IgD-negative memory B cell (primary cell): ENCODE measurements around the gene UGT2A1. TPM values are rescaled to one million over a fixed set of nuclear protein-coding genes. Genes with fewer than 3 reads are reported as not detected.
"Not testable (repeated sequence)": the region's sequence is repeated elsewhere in the genome, so short reads cannot be mapped to it uniquely, and the experiment has no call there.

Experiments
- H3K27ac Mint-ChIP-seq, 3 donors: one replicate each; pipeline ENCODE4 v1.8.0; 2020 to 2022; ENCODE audit warnings: mild to moderate bottlenecking in 3 of 3, mixed read lengths in 3 of 3, moderate library complexity in 1 of 3
- H3K27me3 Mint-ChIP-seq: one replicate; pipeline ENCODE4 v1.8.0; 2021; ENCODE audit warnings: mixed read lengths
- H3K36me3 Mint-ChIP-seq: one replicate; pipeline ENCODE4 v1.8.0; 2020; ENCODE audit warnings: mild to moderate bottlenecking, mixed read lengths
- H3K4me1 Mint-ChIP-seq, 3 donors: one replicate each; pipeline ENCODE4 v1.8.0; 2020 to 2022; ENCODE audit warnings: mixed read lengths in 3 of 3, mild to moderate bottlenecking in 1 of 3
- H3K4me3 Mint-ChIP-seq, 4 donors: one replicate each; pipeline ENCODE4 v1.8.0; 2020 to 2022; ENCODE audit warnings: mild to moderate bottlenecking in 4 of 4, mixed read lengths in 4 of 4, moderate library complexity in 3 of 4
- H3K9me3 Mint-ChIP-seq, 3 donors: one replicate each; pipeline ENCODE4 v1.8.0; 2020 to 2021; ENCODE audit warnings: mixed read lengths in 3 of 3, mild to moderate bottlenecking in 1 of 3
- polyA plus RNA-seq: library from polyadenylated mRNA; unstranded; fragments of 300-500 nt; fragmentation: Illumina TruSeq; gene quantifications from one replicate; pipeline ENCODE4 v1.2.3, GENCODE V29; 2021

UGT2A1 gene
- not detected for polyA plus RNA-seq

DNA sequence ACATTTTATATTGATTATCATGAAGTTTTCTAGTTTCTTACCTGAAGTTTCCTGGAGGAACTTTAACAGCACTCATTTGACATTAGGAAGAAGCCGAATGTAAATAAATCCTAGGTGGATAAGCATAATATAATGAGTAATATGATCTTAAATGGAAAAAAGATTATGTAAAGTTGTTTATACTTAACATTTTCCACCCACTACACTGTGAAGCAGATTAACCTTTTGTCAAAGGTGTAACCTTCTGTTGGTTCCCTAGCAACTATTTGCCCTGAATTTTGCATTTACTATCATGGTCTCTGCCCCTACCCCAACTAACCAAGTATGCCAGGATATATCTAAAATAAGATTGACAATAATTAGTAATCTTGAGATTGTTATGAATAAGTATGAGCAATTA, at the start of gene UGT2A1:
Gene UGT2A1, minus strand, starts transcription at position 101 of the 400 bp plus-strand sequence. CDS start 5,603 bp downstream, outside the sequence.
- Mint-ChIP-seq H3K9me3 (peaks cover 0 to 2% (median 0%) of the 10 kb centered on the region in 3 donors), H3K4me1 (no peaks in the 10 kb centered on the region), H3K4me3 (no peak within 1 kb of the TSS), H3K36me3 (no peaks in the 10 kb centered on the region), H3K27me3 (no peaks in the 10 kb centered on the region), H3K27ac (no peak within 1 kb of the TSS)

DNA sequence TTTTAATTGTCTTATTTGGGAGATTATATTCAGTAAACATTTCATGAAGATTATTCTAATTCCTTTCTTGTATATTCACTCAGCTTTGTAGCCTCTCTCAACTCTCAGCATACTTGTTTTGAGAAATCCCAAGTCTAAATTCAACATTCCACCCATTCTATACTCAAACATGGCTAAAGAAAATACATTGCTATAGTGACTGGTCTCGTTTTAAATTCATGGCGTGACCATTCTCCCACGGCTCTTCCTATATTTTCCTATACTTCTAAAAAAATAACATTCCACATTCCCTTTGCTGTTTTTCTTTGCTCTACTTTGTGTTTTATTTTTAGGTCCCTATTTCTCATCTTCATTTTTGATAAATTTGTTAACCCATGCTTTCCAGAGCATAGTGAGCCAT, 49.2 kb upstream of the UGT2A1 start:
- Mint-ChIP-seq H3K4me3 (no peak overlapping the region), H3K9me3 (peaks cover 0 to 3% (median 0%) of the 10 kb centered on the region in 3 donors), H3K36me3 (no peaks in the 10 kb centered on the region), H3K27ac (no peak overlapping the region), H3K27me3 (no peaks in the 10 kb centered on the region), H3K4me1 (no peaks in the 10 kb centered on the region)

DNA sequence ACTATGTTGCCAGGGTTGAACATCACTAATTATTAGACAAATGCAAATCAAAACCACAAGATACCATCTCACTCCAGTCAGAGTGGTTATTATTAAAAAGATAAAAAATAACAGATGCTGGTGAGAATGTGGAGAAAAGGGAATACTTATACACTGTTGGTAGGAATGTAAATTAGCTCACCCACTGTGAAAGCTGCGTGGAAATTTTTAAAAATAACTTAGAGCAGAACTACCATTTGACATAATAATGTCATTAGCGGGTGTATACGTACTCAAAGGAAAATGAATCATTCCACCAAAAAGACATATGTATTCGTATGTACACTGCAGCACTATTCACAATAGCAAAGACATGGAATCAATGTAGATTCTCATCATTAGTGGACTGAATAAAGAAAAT, 48.6 kb upstream of the UGT2A1 start:
- H3K36me3 Mint-ChIP-seq, result no peaks in the 10 kb centered on the region
- no peak overlapping the region for H3K4me3 Mint-ChIP-seq
- H3K27me3 Mint-ChIP-seq, result no peaks in the 10 kb centered on the region
- peaks cover 0 to 3% (median 0%) of the 10 kb centered on the region in 3 donors for H3K9me3 Mint-ChIP-seq
- H3K4me1 Mint-ChIP-seq, result no peaks in the 10 kb centered on the region
- no peak overlapping the region for H3K27ac Mint-ChIP-seq

DNA sequence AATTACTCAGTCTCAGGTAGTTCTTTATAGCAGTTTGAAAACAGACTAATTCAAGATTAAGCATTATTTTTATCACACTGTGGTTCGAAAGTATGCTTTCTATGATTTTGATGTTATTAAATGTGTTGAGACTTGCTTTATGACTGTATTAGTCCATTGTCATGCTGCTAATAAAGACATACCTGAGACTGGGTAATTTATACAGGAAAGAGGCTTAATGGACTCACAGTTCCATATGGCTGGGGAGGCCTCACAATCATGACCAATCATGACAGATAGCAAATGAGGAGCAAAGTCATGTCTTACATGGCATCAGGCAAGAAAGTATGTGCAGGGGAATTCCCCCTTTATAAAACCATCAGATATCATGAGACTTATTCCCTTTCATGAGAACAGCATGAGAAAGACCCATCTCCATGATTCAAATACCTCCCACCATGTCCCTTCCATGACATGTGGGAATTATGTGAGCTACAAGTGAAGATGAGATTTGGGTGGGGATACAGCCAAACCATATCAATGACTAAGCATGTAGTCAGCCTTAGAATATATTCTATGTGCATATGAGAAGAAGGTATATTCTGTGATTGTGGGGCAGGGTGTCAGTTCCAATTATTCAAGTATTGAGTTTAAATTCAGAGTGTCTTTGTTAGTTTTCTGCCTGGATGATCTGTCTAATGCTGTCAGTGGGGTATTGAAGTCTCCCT, 44.6 kb upstream of the UGT2A1 start:
- Mint-ChIP-seq H3K4me3 (no peak overlapping the region), H3K27ac (no peak overlapping the region), H3K27me3 (no peaks in the 10 kb centered on the region), H3K4me1 (no peaks in the 10 kb centered on the region), H3K36me3 (no peaks in the 10 kb centered on the region), H3K9me3 (peaks cover 0 to 3% (median 3%) of the 10 kb centered on the region in 3 donors)

DNA sequence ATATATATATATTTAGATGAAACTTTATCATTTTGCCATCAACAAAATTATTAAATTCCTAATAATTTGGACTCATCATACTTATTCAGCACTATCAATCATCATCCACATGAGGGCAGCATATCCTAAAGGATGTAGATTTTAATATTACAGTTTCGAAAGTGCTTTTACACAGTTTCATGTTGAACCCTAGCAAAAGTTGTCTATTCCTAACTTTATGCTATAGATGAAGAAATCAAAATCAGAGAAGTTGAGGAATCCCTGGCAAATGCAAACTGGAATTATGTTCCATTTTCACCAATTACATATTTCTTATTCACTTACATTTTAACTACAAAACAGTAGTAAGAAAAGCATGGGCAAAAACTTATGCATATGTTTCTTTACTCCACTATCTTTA, 36.6 kb upstream of the UGT2A1 start:
- H3K4me1 Mint-ChIP-seq, result peaks cover 0 to 2% (median 0%) of the 10 kb centered on the region in 3 donors
- no peak overlapping the region for H3K4me3 Mint-ChIP-seq
- H3K9me3 Mint-ChIP-seq, result peaks cover 0 to 3% (median 0%) of the 10 kb centered on the region in 3 donors
- H3K27ac Mint-ChIP-seq, result no peak overlapping the region
- H3K36me3 Mint-ChIP-seq, result no peaks in the 10 kb centered on the region
- H3K27me3 Mint-ChIP-seq, result no peaks in the 10 kb centered on the region

DNA sequence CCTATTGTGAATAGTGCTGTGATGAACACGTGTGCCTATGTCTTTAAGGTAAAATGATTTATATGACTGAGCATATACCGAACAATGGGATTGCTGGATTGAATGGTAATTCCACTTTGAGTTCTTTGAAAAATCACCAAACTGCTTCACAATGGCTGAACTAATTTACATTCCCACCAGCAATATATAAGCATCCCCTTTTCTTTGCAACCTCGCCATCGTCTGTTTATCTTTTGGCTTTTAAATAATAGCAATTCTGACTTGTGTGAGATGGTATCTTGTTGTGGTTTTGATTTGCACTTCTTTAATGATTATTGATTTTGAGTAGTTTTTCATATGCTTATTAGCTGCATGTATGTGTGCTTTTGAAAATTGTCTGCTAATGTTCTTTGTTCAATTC, 31.8 kb upstream of the UGT2A1 start:
- no peaks in the 10 kb centered on the region for H3K9me3 Mint-ChIP-seq
- H3K36me3 Mint-ChIP-seq, result no peaks in the 10 kb centered on the region
- H3K4me3 Mint-ChIP-seq, result no peak overlapping the region
- H3K27ac Mint-ChIP-seq, result no peak overlapping the region
- no peaks in the 10 kb centered on the region for H3K27me3 Mint-ChIP-seq
- peaks cover 0 to 2% (median 0%) of the 10 kb centered on the region in 3 donors for H3K4me1 Mint-ChIP-seq

DNA sequence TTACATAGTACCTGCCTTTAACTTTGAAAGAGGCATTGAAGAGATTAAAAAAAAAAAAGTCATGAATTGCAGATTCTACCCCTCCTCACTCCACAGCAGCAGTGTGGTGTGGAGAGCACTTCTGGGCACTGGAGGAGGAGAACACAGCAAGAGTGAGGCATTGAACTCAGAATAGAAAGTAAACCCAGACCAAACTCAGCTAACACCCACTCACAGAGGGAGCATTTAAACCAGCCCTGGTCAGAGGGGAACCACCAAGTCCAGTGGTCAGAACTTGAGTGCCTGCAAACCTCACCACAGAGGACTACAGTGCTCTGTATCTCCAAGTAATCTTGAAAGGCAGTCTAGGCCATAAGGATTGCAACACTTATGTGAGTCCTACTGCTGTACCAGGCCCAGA, 15.6 kb upstream of the UGT2A1 start:
- no peaks in the 10 kb centered on the region for H3K4me1 Mint-ChIP-seq
- no peaks in the 10 kb centered on the region for H3K27me3 Mint-ChIP-seq
- no peak overlapping the region for H3K4me3 Mint-ChIP-seq
- peak overlapping the region in 1 of 3 donors; percentile 31 for H3K27ac Mint-ChIP-seq
- no peaks in the 10 kb centered on the region for H3K36me3 Mint-ChIP-seq
- no peaks in the 10 kb centered on the region for H3K9me3 Mint-ChIP-seq

DNA sequence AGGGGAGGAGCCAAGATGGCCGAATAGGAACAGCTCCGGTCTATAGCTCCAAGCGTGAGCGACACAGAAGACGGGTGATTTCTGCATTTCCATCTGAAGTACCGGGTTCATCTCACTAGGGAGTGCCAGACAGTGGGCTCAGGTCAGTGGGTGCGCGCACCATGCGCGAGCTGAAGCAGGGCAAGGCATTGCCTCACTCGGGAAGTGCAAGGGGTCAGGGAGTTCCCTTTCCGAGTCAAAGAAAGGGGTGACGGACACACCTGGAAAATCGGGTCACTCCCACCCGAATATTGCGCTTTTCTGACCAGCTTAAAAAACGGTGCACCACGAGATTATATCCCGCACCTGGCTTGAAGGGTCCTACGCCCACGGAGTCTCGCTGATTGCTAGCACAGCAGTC, 11.0 kb upstream of the UGT2A1 start:
- not testable (repeated sequence) for H3K9me3 Mint-ChIP-seq, H3K4me3 Mint-ChIP-seq, H3K27me3 Mint-ChIP-seq, H3K36me3 Mint-ChIP-seq, H3K4me1 Mint-ChIP-seq, H3K27ac Mint-ChIP-seq

DNA sequence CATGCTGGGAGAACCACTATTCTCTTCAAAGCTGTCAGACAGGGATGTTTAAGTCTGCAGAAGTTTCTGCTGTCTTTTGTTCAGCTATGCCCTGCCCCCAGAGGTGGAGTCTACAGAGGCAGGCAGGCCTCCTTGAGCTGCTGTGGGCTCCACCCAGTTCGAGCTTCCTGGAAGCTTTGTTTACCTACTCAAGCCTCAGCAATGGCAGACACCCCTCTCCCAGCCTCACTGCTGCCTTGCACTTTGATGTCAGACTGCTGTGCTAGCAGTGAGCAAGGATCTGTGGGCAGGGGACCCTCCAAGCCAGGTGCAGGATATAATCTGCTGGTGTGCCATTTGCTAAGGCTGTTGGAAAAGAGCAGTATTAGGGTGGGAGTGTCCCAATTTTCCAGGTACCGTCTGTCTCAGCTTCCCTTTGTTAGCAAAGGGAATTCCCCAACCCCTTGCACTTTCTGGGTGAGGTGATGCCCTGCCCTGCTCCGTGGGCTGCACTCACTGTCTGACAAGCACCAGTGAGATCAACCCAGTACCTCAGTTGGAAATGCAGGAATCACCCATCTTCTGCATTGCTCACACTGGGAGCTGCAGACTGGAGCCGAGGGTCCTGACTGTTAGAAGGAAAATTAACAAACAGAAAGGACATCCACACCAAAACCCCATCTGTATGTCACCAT, 8.2 kb upstream of the UGT2A1 start:
- H3K36me3 Mint-ChIP-seq, H3K4me1 Mint-ChIP-seq, H3K9me3 Mint-ChIP-seq, H3K4me3 Mint-ChIP-seq, H3K27ac Mint-ChIP-seq, H3K27me3 Mint-ChIP-seq: not testable (repeated sequence)

DNA sequence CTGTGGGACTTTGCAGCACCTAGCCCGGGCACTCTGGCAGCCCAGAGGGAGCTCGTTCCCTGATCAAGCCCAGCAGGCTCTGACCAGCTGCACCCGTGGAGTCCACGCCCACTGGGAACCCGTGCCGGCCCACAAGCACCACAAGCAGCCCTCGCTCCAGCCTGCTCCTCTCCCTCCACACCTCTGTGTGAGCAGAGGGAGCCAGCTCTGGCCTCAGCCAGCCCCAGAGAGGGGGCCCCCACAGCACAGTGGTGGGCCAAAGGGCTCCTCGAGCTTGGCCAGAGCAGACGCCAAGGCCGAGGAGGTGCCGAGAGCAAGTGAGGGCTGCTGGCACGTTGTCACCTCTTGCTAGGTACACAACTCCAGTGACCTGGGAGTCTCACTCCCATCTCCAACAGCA, 5.1 kb upstream of the UGT2A1 start:
- Mint-ChIP-seq H3K9me3 (peaks cover 0 to 3% (median 0%) of the 10 kb centered on the region in 3 donors), H3K4me1 (no peaks in the 10 kb centered on the region), H3K36me3 (no peaks in the 10 kb centered on the region), H3K27ac (no peak overlapping the region), H3K4me3 (no peak overlapping the region), H3K27me3 (no peaks in the 10 kb centered on the region)

DNA sequence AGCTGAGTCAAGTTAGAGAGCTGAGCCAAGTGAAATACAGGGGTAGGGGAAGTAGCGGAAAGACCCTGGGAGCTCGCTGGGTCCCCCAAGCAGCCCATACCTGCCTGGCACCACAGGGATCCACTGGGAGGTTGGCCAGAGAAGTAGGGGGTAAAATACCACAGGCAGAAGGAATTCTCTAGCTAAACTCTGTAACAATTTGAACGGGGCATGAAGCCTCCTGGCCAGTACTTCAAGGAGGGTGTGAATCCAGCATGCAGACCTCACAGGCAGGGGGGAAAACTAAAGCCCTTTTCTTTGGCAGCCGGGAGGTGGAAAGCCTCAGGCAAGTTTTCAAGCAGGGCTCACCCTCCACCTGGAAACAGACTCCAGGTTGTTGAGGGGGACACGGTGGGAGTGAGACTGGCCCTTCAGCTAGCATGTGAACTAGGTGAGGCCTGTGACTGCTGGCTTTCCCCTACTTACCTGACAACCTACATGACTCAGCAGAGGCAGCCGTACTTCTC, 3.7 kb upstream of the UGT2A1 start:
- Mint-ChIP-seq H3K9me3 (peaks cover 0 to 2% (median 0%) of the 10 kb centered on the region in 3 donors), H3K4me3 (no peak overlapping the region), H3K36me3 (no peaks in the 10 kb centered on the region), H3K27ac (no peak overlapping the region), H3K4me1 (no peaks in the 10 kb centered on the region), H3K27me3 (no peaks in the 10 kb centered on the region)

DNA sequence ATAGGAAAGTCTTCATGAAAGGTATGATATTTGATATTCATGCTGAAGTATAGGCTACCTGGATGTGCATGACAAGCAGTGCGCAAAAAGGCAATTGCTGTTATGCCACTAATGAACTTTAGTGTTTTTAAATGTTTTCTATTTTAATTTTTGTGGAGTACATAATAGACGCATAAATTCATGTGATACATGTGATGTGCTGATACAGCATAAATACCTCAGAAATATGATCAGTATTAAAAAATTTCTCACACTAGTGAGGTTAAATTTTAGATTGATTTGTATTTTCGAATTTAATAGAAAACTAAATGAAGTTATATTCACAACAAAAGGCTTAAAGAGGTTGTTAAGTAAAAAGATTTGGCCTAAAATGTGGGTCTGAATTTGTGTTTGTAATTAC, 2.2 kb downstream of the UGT2A1 start:
- Mint-ChIP-seq H3K27me3 (no peaks in the 10 kb centered on the region), H3K9me3 (no peaks in the 10 kb centered on the region)

DNA sequence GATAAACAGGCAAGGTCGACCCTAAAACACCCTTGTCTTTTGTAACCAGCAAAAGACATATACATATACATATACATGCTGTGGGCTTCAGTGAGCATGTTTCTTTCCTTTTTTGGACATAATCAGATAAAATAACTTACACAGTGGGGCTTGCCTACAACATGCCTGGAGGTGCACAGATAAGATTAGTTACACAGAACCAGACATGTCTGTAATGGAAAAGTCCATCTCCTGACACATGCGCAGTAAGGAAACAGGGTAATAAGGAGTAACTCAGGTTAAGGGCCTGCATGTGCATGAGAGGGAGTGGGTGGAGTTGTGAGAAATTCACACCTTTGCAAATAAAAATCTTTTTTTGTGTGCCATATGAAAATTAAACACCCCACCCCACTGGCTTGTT, 3.4 kb downstream of the UGT2A1 start:
- Mint-ChIP-seq H3K4me1 (no peaks in the 10 kb centered on the region), H3K36me3 (no peaks in the 10 kb centered on the region), H3K27ac (no peak overlapping the region), H3K27me3 (no peaks in the 10 kb centered on the region), H3K9me3 (no peaks in the 10 kb centered on the region), H3K4me3 (no peak overlapping the region)

More for the DNA sequence above, 2.2 kb downstream of the UGT2A1 start:
- no peaks in the 10 kb centered on the region for H3K4me1 Mint-ChIP-seq
- no peak overlapping the region for H3K27ac Mint-ChIP-seq
- no peak overlapping the region for H3K4me3 Mint-ChIP-seq
- H3K36me3 Mint-ChIP-seq, result no peaks in the 10 kb centered on the region

DNA sequence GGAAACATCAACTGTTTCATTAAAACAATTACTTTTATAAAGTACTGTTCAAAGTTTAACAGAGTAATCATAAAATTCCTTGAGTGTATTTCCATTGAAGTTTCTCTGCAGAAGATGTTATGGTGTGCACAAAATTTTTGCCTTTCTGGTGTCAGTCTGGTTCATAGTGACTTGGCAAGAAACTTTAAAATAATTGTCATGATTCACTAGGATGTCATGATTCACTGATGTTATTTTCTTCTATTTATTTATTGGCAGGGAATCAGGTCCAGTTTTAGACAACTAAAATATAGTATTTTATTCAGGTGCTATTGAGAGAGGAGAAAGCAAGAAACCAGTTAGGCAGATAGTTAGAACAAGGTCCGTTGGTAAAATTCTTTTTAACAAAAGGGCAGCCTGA, 3.8 kb downstream of the UGT2A1 start:
- Mint-ChIP-seq H3K9me3 (no peaks in the 10 kb centered on the region), H3K36me3 (no peaks in the 10 kb centered on the region), H3K27ac (no peak overlapping the region), H3K4me1 (no peaks in the 10 kb centered on the region), H3K27me3 (no peaks in the 10 kb centered on the region), H3K4me3 (no peak overlapping the region)

DNA sequence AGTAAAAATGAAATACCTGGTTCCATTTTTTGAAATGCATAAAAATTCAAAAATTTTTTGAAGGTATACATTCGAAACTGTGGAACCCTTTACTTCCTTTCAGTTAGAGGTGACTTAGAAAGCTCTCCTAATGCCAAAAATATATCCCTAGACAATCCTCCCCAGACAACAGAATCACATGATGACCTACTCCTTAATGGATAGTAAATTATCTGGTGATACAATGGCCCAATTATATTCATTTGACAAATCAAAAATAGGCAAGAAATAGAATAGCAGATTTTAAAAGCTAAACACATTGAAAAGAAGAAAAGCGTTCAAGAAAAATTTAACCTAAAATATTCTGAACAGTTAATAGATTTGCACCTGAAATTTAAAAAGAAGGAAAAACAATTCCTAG, 10.1 kb downstream of the UGT2A1 start:
- H3K9me3 Mint-ChIP-seq, result no peaks in the 10 kb centered on the region

DNA sequence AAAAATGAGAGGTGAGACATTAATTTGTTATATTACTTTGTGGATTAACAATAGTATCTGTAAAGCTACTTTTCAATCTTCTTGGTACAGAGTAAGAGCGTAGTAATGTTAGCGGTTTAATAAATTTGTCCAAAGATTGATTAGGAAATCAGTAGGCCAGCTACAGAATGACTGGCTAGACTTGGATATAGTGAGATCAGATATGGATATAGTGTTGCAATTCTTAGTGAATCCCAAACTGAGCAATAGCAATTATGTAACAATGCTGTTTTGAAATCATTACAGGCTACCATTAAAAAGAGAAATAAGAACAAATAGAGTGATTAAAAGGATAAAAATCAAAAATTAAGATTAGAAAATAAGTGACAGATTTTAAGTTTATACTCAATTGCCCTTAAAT, 12.8 kb downstream of the UGT2A1 start:
- no peaks in the 10 kb centered on the region for H3K9me3 Mint-ChIP-seq
- no peaks in the 10 kb centered on the region for H3K36me3 Mint-ChIP-seq
- no peak overlapping the region for H3K27ac Mint-ChIP-seq
- H3K4me3 Mint-ChIP-seq, result no peak overlapping the region
- no peaks in the 10 kb centered on the region for H3K27me3 Mint-ChIP-seq
- H3K4me1 Mint-ChIP-seq, result no peaks in the 10 kb centered on the region

More for the DNA sequence above, 10.1 kb downstream of the UGT2A1 start:
- Mint-ChIP-seq H3K27me3 (no peaks in the 10 kb centered on the region), H3K27ac (no peak overlapping the region), H3K4me3 (no peak overlapping the region), H3K36me3 (no peaks in the 10 kb centered on the region), H3K4me1 (no peaks in the 10 kb centered on the region)
